DMS79 treated with DMSO at 0.1 percent for 48 hours (cell line): ENCODE results near the gene KRT14.
A peak's percentile ranks its signal among the peaks of the same experiment; 100 is the strongest.
"Not testable (repeated sequence)": the region's sequence is repeated elsewhere in the genome, so short reads cannot be mapped to it uniquely, and the experiment has no call there.

ENCODE experiments used
- DNase-seq: peaks from one replicate; lab custom pipeline; 2025; lab: John Stamatoyannopoulos, UW

KRT14 gene

GRCh38 chr17:41606930-41607329 lies 20.2 kb upstream of the KRT14 start:
- DNase-seq = not testable (repeated sequence)

- DNase-seq = no peak
These were observed 15.8 kb upstream of the KRT14 start for GRCh38 chr17:41602524-41602923.

GRCh38 chr17:41600318-41600717 lies 13.6 kb upstream of the KRT14 start:
- no peak for DNase-seq

GRCh38 chr17:41599680-41600079 lies 13.0 kb upstream of the KRT14 start:
- no peak for DNase-seq

GRCh38 chr17:41595585-41595984 lies 8.9 kb upstream of the KRT14 start:
- DNase-seq = no peak

GRCh38 chr17:41594363-41594915 lies 7.7 kb upstream of the KRT14 start:
- no peak for DNase-seq

- no peak for DNase-seq
These were observed 6.7 kb upstream of the KRT14 start for GRCh38 chr17:41593306-41593981.

- DNase-seq = no peak
These were observed 6.1 kb upstream of the KRT14 start for GRCh38 chr17:41592601-41593305.

- no peak for DNase-seq
These were observed 2.6 kb upstream of the KRT14 start for GRCh38 chr17:41589301-41589700.

- no peak for DNase-seq
These were observed 1.6 kb upstream of the KRT14 start for GRCh38 chr17:41588126-41588810.

- DNase-seq = no peak
These were observed 1.2 kb downstream of the KRT14 start for GRCh38 chr17:41585301-41586056.

GRCh38 chr17:41584331-41584927 lies 2.3 kb downstream of the KRT14 start:
- DNase-seq = peak; percentile 4

- no peak for DNase-seq
These were observed 3.3 kb downstream of the KRT14 start for GRCh38 chr17:41583137-41584127.

- DNase-seq = not testable (repeated sequence)
These were observed 4.4 kb downstream of the KRT14 start for GRCh38 chr17:41582061-41582968.

- no peak for DNase-seq
These were observed 5.2 kb downstream of the KRT14 start for GRCh38 chr17:41581366-41582060.

GRCh38 chr17:41580687-41581365 lies 5.9 kb downstream of the KRT14 start:
- no peak for DNase-seq

GRCh38 chr17:41580244-41580575 lies 6.5 kb downstream of the KRT14 start:
- no peak for DNase-seq
